ENCODE data around the gene CHCHD5.
"Not testable (repeated sequence)": the region's sequence is repeated elsewhere in the genome, so short reads cannot be mapped to it uniquely, and the experiment has no call there.

CHCHD5 gene

DNA sequence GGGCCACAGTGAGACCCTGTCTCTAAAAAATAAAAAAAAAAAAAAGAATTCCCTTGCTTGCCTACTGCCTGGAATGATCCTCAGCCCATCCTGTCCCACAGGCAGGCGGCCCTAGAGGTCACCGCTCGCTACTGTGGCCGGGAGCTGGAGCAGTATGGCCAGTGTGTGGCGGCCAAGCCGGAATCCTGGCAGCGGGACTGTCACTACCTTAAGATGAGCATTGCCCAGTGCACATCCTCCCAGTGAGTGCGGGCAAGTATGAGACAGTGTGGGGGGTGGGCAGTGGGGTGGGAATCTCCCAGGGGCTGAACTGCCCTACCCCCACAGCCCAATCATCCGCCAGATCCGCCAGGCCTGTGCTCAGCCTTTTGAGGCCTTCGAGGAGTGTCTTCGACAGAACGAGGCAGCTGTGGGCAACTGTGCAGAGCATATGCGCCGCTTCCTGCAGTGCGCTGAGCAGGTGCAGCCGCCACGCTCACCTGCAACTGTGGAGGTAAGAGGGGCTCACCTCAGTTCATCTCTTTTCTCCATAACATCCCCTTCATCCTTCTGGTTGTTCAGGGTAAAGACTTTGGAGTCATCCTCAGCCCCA is 1.6 kb downstream of the CHCHD5 start:
- FAIRE-seq (no peak), DNase-seq (ENCODE audit: low spot score) (no peak)

DNA sequence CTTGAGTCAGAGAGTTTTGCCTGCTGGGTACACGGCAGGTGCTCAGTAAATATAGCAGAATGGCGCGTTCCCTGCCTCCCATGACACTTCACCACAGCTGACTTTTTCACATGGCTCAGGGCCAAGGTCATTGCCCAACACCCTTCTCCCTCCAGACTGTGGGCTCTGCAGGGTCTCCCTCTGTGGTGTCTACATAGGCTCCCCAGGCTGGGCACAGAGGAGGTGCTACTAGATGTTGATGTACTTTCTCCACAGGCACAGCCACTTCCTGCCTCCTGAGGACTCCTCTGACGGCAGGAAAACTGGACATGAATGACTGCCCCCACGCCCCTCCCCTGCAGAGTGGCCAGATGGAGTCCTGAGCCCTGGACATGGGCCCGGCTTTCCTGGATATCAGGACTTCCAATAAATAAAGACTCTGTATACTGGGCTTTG is 4.2 kb downstream of the CHCHD5 start:
- no peak for FAIRE-seq
- no peak for DNase-seq (ENCODE audit: low spot score)

GRCh38 chr2:112591413-112591812 is 7.0 kb downstream of the CHCHD5 start:
- FAIRE-seq (no peak), DNase-seq (ENCODE audit: low spot score) (no peak)

- DNase-seq (ENCODE audit: low spot score), result no peak
- no peak for FAIRE-seq
These were observed 9.3 kb downstream of the CHCHD5 start for GRCh38 chr2:112593736-112594135.

- FAIRE-seq, result no peak
These were observed 13.3 kb downstream of the CHCHD5 start for GRCh38 chr2:112597537-112598322.

GRCh38 chr2:112600634-112601033 is 16.2 kb downstream of the CHCHD5 start:
- FAIRE-seq, result no peak
- no peak for DNase-seq (ENCODE audit: low spot score)

More at GRCh38 chr2:112597537-112598322, 13.3 kb downstream of the CHCHD5 start:
- DNase-seq (ENCODE audit: low spot score), result no peak

- DNase-seq (ENCODE audit: low spot score) (no peak), FAIRE-seq (no peak)
These were observed 17.3 kb downstream of the CHCHD5 start for GRCh38 chr2:112601754-112602153.

GRCh38 chr2:112602917-112603316 is 18.5 kb downstream of the CHCHD5 start:
- FAIRE-seq, result no peak

GRCh38 chr2:112603731-112604130 is 19.3 kb downstream of the CHCHD5 start:
- DNase-seq (ENCODE audit: low spot score) (no peak), FAIRE-seq (no peak)

More at GRCh38 chr2:112602917-112603316, 18.5 kb downstream of the CHCHD5 start:
- DNase-seq (ENCODE audit: low spot score), result no peak

DNA sequence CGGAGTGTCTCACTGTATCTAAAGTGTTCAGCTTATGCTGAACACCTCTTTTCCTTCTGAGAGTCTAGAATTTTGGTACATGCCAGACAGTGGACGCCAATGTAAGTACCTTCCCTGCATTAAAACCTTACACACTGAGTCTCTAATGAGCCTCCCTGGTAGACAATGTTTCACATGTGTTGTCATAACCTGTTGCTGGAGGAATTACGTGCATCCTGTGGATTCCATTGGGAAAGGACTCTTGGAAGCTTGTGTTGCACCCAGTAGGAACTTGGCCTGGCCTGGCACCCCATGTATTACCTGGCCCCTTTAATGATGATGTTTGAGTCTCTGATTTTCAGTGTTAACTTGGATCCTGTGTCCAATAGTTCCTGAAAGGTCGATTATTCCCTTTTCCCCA is 20.5 kb downstream of the CHCHD5 start:
- DNase-seq (ENCODE audit: low spot score) (no peak), FAIRE-seq (no peak)

GRCh38 chr2:112605926-112606325 is 21.5 kb downstream of the CHCHD5 start:
- DNase-seq (ENCODE audit: low spot score) (no peak), FAIRE-seq (no peak)

DNA sequence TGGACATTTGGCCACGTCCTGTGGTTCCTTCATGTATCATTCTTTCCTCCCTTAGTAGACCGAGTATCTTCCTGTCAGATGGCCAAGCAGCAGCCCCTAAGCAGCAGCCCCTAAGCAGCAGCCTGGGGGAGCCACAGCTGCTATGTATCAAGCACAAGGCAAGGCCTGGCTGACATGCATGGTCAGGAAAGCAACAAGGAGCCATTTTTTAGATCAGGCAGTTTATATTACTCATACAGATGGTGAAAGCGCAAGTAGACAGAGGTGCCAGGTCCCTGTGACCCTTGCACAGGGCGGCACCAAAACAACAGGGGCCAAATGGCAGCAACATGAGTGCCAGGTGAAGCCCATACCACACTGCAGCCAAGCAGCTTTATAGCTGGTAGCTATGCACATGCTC is 22.1 kb downstream of the CHCHD5 start:
- no peak for FAIRE-seq
- DNase-seq (ENCODE audit: low spot score), result no peak

- FAIRE-seq, result no peak
- DNase-seq (ENCODE audit: low spot score), result no peak
These were observed 23.4 kb downstream of the CHCHD5 start for GRCh38 chr2:112607680-112608438.

DNA sequence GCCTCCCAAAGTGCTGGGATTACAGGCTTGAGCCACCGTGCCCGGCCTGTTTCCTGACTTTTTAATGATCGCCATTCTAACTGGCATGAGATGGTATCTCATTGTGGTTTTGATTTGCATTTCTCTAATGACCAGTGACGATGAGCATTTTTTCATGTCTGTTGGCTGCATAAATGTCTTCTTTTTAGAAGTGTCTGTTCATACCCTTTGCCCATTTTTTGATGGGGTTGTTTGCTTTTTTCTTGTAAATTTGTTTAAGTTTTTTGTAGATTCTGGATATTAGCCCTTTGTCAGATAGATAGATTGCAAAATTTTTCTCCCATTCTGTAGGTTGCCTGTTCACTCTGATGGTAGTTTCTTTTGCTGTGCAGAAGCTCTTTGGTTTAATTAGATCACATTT is 24.9 kb downstream of the CHCHD5 start:
- not testable (repeated sequence) for FAIRE-seq; DNase-seq (ENCODE audit: low spot score)

DNA sequence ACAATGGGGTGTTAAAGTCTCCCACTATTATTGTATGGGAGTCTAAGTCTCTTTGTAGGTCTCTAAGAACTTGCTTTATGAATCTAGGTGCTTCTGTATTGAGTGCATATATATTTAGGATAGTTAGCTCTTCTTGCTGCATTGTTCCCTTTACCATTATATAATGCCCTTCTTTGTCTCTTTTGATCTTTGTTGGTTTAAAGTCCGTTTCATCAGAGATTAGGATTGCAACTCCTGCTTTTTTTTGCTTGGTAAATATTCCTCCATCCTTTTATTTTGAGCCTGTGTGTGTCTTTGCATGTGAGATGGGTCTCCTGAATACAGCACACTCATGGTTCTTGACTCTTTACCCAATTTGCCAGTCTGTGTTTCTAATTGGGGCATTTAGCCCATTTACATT is 27.9 kb downstream of the CHCHD5 start:
- FAIRE-seq; DNase-seq (ENCODE audit: low spot score): not testable (repeated sequence)

- DNase-seq (ENCODE audit: low spot score) (no peak), FAIRE-seq (no peak)
These were observed 29.9 kb downstream of the CHCHD5 start for GRCh38 chr2:112614201-112614840.

DNA sequence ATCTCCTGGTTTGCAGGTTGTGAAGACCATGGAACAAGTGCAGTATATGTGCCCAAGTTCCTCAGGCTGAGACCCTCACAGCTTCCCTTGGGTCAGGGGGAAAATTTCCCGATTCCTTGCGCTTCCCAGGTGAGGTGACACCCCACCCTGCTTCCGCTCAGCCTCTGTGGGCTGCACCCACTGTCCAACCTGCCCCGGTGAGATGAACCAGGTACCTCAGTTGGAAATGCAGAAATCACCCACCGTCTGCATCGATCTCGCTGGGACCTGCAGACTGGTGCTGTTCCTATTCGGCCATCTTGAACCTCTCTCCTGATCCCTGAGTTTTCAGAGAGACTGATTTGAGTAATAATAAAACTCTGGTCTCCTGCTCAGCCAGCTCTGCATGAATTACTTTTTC is 30.6 kb downstream of the CHCHD5 start:
- FAIRE-seq (no peak), DNase-seq (ENCODE audit: low spot score) (no peak)

DNA sequence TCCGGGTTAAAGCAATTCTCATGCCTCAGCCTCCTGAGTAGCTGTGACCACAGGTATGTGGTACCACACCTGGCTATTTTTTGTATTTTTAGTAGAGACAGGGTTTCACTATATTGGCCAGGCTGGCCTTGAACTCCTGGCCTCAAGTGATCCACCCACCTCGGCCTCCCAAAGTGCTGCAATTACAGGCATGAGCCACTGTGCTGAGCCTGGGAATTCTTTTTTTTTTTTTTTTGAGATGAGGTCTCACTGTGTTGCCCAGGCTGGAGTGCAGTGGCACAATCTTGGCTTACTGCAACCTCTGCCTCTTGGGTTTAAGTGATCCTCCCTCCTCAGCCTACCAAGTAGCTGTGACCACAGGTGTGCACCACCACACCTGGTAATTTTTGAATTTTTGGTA is 31.4 kb downstream of the CHCHD5 start:
- FAIRE-seq; DNase-seq (ENCODE audit: low spot score): not testable (repeated sequence)

DNA sequence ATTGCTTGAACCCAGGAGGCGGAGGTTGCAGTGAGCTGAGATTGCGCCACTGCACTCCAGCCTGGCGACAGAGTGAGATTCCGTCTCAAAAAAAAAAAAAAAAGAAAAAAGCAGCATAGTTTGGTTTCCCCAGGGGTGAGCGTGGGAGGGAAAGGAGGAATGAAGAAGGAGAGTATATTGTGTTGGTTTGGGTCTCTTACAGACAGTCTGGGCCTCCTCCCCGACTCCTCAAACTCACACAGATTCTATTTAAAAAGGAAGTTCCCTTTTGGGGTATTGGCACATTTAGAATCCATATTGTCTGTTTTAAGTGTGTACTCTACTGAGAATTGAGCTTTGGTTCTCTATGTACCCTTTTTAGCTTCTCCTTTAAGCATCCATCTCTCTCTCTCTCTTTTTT is 34.0 kb downstream of the CHCHD5 start:
- FAIRE-seq, result no peak
- no peak for DNase-seq (ENCODE audit: low spot score)

DNA sequence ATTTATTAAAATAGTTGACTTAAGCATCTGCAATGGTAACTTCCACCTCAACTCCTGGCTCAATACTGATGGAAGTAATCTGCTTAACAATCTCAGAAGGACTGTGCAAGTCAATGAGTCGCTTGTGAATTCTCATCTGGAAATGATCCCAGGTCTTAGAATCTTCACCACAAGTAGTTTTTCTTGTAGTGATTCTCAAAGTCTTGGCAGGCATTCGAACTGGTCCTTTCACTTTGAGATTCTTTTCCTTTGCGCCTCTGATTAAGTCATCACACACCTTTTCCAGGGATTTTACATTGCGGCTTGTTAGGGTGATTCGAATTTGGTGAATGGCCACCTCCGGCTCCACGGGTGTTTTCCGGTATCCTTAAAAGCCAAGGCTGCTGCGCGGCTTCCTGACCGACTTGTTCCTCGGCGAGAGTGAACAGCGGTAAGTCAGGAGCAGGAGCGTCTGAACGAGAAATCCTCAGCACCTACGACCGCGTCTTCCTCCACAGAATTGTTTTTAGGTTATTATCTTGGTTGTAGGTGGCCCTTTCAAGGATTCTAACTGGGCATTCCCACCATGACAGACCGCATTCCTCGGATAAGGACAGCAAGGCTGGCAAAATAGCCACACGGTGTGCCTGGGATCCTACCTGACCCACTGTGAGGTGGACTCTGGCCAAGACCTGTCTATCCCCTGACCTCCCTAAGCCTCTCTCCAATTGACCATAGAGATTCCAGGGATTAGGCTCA is 37.5 kb downstream of the CHCHD5 start:
- FAIRE-seq, result peak; percentile 53
- DNase-seq (ENCODE audit: low spot score), result peak; percentile 35

DNA sequence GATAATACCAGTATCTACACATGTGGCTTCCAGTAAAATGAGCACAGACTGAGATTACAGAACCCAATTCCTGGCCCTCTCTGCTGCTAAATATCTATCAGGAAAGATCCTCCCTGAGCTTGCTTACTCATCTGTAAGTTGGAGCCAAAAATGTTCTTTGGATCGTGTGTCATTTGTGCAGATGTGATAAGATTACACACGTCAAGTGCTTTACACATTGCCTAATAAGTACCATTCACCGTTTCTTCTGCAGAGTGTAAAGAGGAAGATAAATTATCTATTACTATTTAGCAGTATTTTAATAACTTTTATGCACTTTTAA is 38.1 kb downstream of the CHCHD5 start:
- FAIRE-seq (no peak), DNase-seq (ENCODE audit: low spot score) (no peak)

All from RCC 7860 (cell line).